ENCODE measurements around the gene DNMT3B.
"Not testable (repeated sequence)": the region's sequence is repeated elsewhere in the genome, so short reads cannot be mapped to it uniquely, and the experiment has no call there.

The DNMT3B gene

GRCh38 chr20:32796383-32796948 is 34.3 kb downstream of the DNMT3B start:
- POLR2A ChIA-PET = interaction anchor here (1.1 kb wide), 1 partner anchor 23 kb away, joined by 3 read pairs; the partner anchor contains the start of gene MAPRE1
- no peak for DNase-seq (ENCODE audit: low read depth, low spot score)
- TF ChIP-seq CTCF (IDR thresholded peaks at IDR 0.05; ENCODE audit: insufficient read depth, low read length, missing control alignments) = no peak
- CTCF ChIA-PET = interaction anchor here (1.6 to 3.1 kb wide), 5 partner anchors 8 to 149 kb away, joined by 3 to 28 read pairs (median 8); no protein-coding TSS in a partner anchor
- H3K4me3 ChIP-seq (ENCODE audit: low read depth, low read length) = no peak overlapping the region

GRCh38 chr20:32796981-32797451 is 34.8 kb downstream of the DNMT3B start:
- DNase-seq (ENCODE audit: low read depth, low spot score) = no peak
- CTCF ChIA-PET = interaction anchor here (1.6 to 3.1 kb wide), 5 partner anchors 8 to 149 kb away, joined by 3 to 28 read pairs (median 8); no protein-coding TSS in a partner anchor
- POLR2A ChIA-PET = interaction anchor here (1.1 kb wide), 1 partner anchor 23 kb away, joined by 3 read pairs; the partner anchor contains the start of gene MAPRE1

GRCh38 chr20:32797571-32797970 is 35.4 kb downstream of the DNMT3B start:
- CTCF ChIA-PET = interaction anchor here (2.0 to 3.1 kb wide), 3 partner anchors 9 to 149 kb away, joined by 8 to 28 read pairs (median 9); no protein-coding TSS in a partner anchor
- not testable (repeated sequence) for H3K4me3 ChIP-seq (ENCODE audit: low read depth, low read length); DNase-seq (ENCODE audit: low read depth, low spot score)
- POLR2A ChIA-PET = interaction anchor here (1.1 kb wide), 1 partner anchor 22 kb away, joined by 3 read pairs; the partner anchor contains the start of gene MAPRE1

More at GRCh38 chr20:32796981-32797451, 34.8 kb downstream of the DNMT3B start:
- no peak overlapping the region for H3K4me3 ChIP-seq (ENCODE audit: low read depth, low read length)
- no peak for TF ChIP-seq CTCF (IDR thresholded peaks at IDR 0.05; ENCODE audit: insufficient read depth, low read length, missing control alignments)

GRCh38 chr20:32798046-32798981 is 36.1 kb downstream of the DNMT3B start:
- ChIA-PET CTCF (interaction anchor here (0.7 to 3.1 kb wide), 4 partner anchors 9 to 148 kb away, joined by 3 to 28 read pairs (median 8); no protein-coding TSS in a partner anchor), POLR2A (no interaction called here)
- TF ChIP-seq CTCF (IDR thresholded peaks at IDR 0.05; ENCODE audit: insufficient read depth, low read length, missing control alignments) = no peak
- no peak overlapping the region for H3K4me3 ChIP-seq (ENCODE audit: low read depth, low read length)
- DNase-seq (ENCODE audit: low read depth, low spot score) = no peak

GRCh38 chr20:32803092-32803491 is 40.9 kb downstream of the DNMT3B start:
- H3K4me3 ChIP-seq (ENCODE audit: low read depth, low read length) = no peak overlapping the region
- CTCF ChIA-PET = interaction anchor here (0.9 to 5.1 kb wide), 5 partner anchors 9 to 25 kb away, joined by 3 to 44 read pairs (median 4); no protein-coding TSS in a partner anchor
- no peak for DNase-seq (ENCODE audit: low read depth, low spot score)
- POLR2A ChIA-PET = interaction anchor here (0.6 kb wide), 1 partner anchor 10 kb away, joined by 4 read pairs; no protein-coding TSS in a partner anchor
- TF ChIP-seq CTCF (IDR thresholded peaks at IDR 0.05; ENCODE audit: insufficient read depth, low read length, missing control alignments) = no peak

GRCh38 chr20:32804022-32804715 is 42.0 kb downstream of the DNMT3B start:
- CTCF ChIA-PET = interaction anchor here (3.4 to 5.1 kb wide), 2 partner anchors 14 to 26 kb away, joined by 18 to 44 read pairs; no protein-coding TSS in a partner anchor
- no peak overlapping the region for H3K4me3 ChIP-seq (ENCODE audit: low read depth, low read length)
- POLR2A ChIA-PET = no interaction called here
- no peak for TF ChIP-seq CTCF (IDR thresholded peaks at IDR 0.05; ENCODE audit: insufficient read depth, low read length, missing control alignments)
- no peak for DNase-seq (ENCODE audit: low read depth, low spot score)

Measured in AG04449 (cell line).